Kidney epithelial cell (primary cell): ENCODE results near the gene WFDC1. TPM values are rescaled to one million over a fixed set of nuclear protein-coding genes. Genes with fewer than 3 reads are reported as not detected.

Source experiments
- DNase-seq: peaks from one replicate; pipeline ENCODE4 v3.0.0-alpha.2; 2010; ENCODE audit warnings: low read depth
- H3K27me3 ChIP-seq: 2 replicates; pipeline ENCODE4 v1.6.0; 2011; ENCODE audit warnings: low read length; ENCODE audit not compliant: control insufficient read depth, insufficient read depth
- H3K36me3 ChIP-seq: 2 replicates; pipeline ENCODE4 v1.5.1; 2011; ENCODE audit warnings: low read length; ENCODE audit not compliant: control insufficient read depth, insufficient read depth
- H3K4me3 ChIP-seq: 2 replicates; pipeline ENCODE4 v1.5.1; 2011; ENCODE audit warnings: low read depth, mild to moderate bottlenecking, control low read depth, low read length
- total RNA-seq: library from RNA; depleted of rRNA; stranded (reverse); fragments of >200 nt; gene quantifications from 2 replicates; pipeline ENCODE4 v1.2.3, GENCODE V29; 2015
- TF ChIP-seq, protein P1 (sequence below): IDR thresholded peaks from 2 replicates; pipeline ENCODE4 v1.5.1; 2011; ENCODE audit warnings: mild to moderate bottlenecking, moderate library complexity, low read length, control low read depth, inconsistent platforms; ENCODE audit not compliant: insufficient read depth, poor library complexity, severe bottlenecking

The WFDC1 gene
- total RNA-seq, 1 donor from 2014 or later, result 0.29 TPM

DNA sequence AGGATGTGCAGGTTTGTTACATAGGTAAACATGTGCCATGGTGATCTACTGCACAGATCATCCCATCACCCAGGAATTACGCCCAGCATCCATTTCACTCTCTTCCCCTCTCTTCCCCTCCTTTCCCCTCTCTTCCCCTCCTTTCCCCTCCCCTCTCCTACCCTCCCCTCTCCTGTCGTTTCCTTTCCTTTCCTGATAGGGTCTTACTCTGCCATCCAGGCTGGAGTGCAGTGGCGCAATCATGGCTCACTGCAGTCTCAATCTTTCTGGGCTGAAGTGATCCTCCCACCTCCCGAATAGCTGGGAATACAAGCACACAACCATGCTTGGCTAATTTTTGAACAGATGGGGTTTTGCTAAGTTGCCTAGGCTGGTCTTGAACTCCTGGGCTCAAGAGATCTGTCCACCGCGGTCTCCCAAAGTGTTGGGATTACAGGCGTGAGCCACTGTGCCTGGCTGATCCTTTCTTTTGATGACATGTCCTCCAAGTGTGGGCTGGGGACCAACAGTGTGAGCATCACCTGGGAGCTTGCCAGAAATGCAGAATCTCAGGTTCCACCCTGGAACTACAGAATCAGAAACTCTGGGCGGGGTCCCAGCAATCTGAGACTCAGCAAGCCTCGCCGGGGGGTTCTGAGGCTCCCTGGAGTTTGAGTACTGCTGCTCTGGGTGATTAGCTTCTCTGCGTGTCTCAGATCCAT is 84.5 kb downstream of the WFDC1 start:
- H3K4me3 ChIP-seq, result no peak overlapping the region
- TF ChIP-seq, protein P1, sequence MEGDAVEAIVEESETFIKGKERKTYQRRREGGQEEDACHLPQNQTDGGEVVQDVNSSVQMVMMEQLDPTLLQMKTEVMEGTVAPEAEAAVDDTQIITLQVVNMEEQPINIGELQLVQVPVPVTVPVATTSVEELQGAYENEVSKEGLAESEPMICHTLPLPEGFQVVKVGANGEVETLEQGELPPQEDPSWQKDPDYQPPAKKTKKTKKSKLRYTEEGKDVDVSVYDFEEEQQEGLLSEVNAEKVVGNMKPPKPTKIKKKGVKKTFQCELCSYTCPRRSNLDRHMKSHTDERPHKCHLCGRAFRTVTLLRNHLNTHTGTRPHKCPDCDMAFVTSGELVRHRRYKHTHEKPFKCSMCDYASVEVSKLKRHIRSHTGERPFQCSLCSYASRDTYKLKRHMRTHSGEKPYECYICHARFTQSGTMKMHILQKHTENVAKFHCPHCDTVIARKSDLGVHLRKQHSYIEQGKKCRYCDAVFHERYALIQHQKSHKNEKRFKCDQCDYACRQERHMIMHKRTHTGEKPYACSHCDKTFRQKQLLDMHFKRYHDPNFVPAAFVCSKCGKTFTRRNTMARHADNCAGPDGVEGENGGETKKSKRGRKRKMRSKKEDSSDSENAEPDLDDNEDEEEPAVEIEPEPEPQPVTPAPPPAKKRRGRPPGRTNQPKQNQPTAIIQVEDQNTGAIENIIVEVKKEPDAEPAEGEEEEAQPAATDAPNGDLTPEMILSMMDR, result no peak
- no peaks in the 10 kb centered on the region for H3K36me3 ChIP-seq
- H3K27me3 ChIP-seq, result peaks cover 10% of the 10 kb centered on the region
- no peak for DNase-seq

Other genes starting within 250 kb of the WFDC1 start
- gene MBTPS1, start 177.9 kb upstream of the WFDC1 start, total RNA-seq, result 70.9 and 86.5 TPM in 2 replicates
- 35.8 and 37.9 TPM in 2 replicates for gene HSDL1, start 149.7 kb upstream of the WFDC1 start, total RNA-seq
- not detected in 2 replicates for gene DNAAF1, start 149.6 kb upstream of the WFDC1 start, total RNA-seq
- gene TAF1C, start 107.8 kb upstream of the WFDC1 start, total RNA-seq, result 23.9 and 34.6 TPM in 2 replicates
- gene ADAD2, start 103.7 kb upstream of the WFDC1 start, total RNA-seq, result not detected in 2 replicates
- gene KCNG4, start 54.9 kb upstream of the WFDC1 start, total RNA-seq, result not detected in 2 replicates
- 17.1 and 17.9 TPM in 2 replicates for gene ATP2C2, start 73.7 kb downstream of the WFDC1 start, total RNA-seq
- gene MEAK7, start 209.8 kb downstream of the WFDC1 start, total RNA-seq, result 26.9 and 34.4 TPM in 2 replicates